Astrocyte (in vitro differentiated cells and primary cell): ENCODE data around the gene SLC8A3. TPM values are rescaled to one million over a fixed set of nuclear protein-coding genes. Genes with fewer than 3 reads are reported as not detected.
"Not testable (repeated sequence)": the region's sequence is repeated elsewhere in the genome, so short reads cannot be mapped to it uniquely, and the experiment has no call there.

Experiments
- DNase-seq: peaks from one replicate; pipeline ENCODE4 v3.0.0-alpha.2; 2010; ENCODE audit warnings: low read depth
- FAIRE-seq: peaks from 2 replicates; lab custom pipeline; 2011; peaks lifted over from hg19 to GRCh38; lab: Jason Lieb, UNC
- H2AFZ ChIP-seq: 2 replicates; pipeline ENCODE4 v1.6.0; 2012; ENCODE audit warnings: low read depth, low read length, inconsistent platforms
- H3K27ac ChIP-seq: 2 replicates; pipeline ENCODE4 v1.5.1; 2011; ENCODE audit warnings: low read depth, low read length, inconsistent platforms
- H3K27me3 ChIP-seq: 2 replicates; pipeline ENCODE4 v1.6.0; 2011; ENCODE audit warnings: low read length, inconsistent platforms; ENCODE audit not compliant: insufficient read depth
- H3K36me3 ChIP-seq: 2 replicates; pipeline ENCODE4 v1.5.1; 2011; ENCODE audit warnings: low read length, inconsistent platforms; ENCODE audit not compliant: insufficient read depth
- H3K4me1 ChIP-seq: 2 replicates; pipeline ENCODE4 v1.5.1; 2011; ENCODE audit warnings: low read length, inconsistent platforms; ENCODE audit not compliant: insufficient read depth
- H3K4me2 ChIP-seq: 2 replicates; pipeline ENCODE4 v1.6.0; 2012; ENCODE audit warnings: low read length, inconsistent platforms
- H3K4me3 ChIP-seq: 2 replicates; pipeline ENCODE4 v1.5.1; 2011; ENCODE audit warnings: low read depth, mild to moderate bottlenecking, low read length, inconsistent platforms; ENCODE audit not compliant: insufficient read depth
- H3K79me2 ChIP-seq: 2 replicates; pipeline ENCODE4 v1.6.0; 2012; ENCODE audit warnings: mild to moderate bottlenecking, low read length, inconsistent platforms; ENCODE audit not compliant: insufficient read depth
- H3K9ac ChIP-seq: 2 replicates; pipeline ENCODE4 v1.6.0; 2012; ENCODE audit warnings: mild to moderate bottlenecking, low read length, inconsistent platforms
- H3K9me3 ChIP-seq: 2 replicates; pipeline ENCODE4 v1.5.1; 2012; ENCODE audit warnings: low read depth, mild to moderate bottlenecking, low read length, inconsistent platforms; ENCODE audit not compliant: insufficient read depth
- H4K20me1 ChIP-seq: 2 replicates; pipeline ENCODE4 v1.6.0; 2012; ENCODE audit warnings: low read length, inconsistent platforms; ENCODE audit not compliant: insufficient read depth
- H3K27ac Mint-ChIP-seq: one replicate; pipeline ENCODE4 v1.8.0; 2021; ENCODE audit warnings: mild to moderate bottlenecking, mixed read lengths; ENCODE audit not compliant: unreplicated experiment
- H3K27me3 Mint-ChIP-seq: one replicate; pipeline ENCODE4 v1.8.0; 2021; ENCODE audit warnings: low read depth, mixed read lengths; ENCODE audit not compliant: unreplicated experiment
- H3K36me3 Mint-ChIP-seq: one replicate; pipeline ENCODE4 v1.8.0; 2021; ENCODE audit warnings: low read depth, mixed read lengths; ENCODE audit not compliant: unreplicated experiment
- H3K4me1 Mint-ChIP-seq: one replicate; pipeline ENCODE4 v1.8.0; 2021; ENCODE audit warnings: low read depth, mixed read lengths; ENCODE audit not compliant: unreplicated experiment
- H3K4me3 Mint-ChIP-seq: one replicate; pipeline ENCODE4 v1.8.0; 2021; ENCODE audit warnings: mild to moderate bottlenecking, moderate library complexity, mixed read lengths; ENCODE audit not compliant: unreplicated experiment
- H3K9me3 Mint-ChIP-seq: one replicate; pipeline ENCODE4 v1.8.0; 2021; ENCODE audit warnings: mild to moderate bottlenecking, mixed read lengths; ENCODE audit not compliant: unreplicated experiment
- EZH2 ChIP-seq: IDR thresholded peaks from 2 replicates; pipeline ENCODE4 v1.6.1; 2012; ENCODE audit warnings: mild to moderate bottlenecking, low read length, inconsistent platforms; ENCODE audit not compliant: insufficient read depth
- total RNA-seq: library from RNA; stranded (reverse); gene quantifications from 2 replicates; pipeline ENCODE4 v1.2.1, GENCODE V29; 2021
- TF ChIP-seq, protein P1 (sequence below): IDR thresholded peaks from 2 replicates; pipeline ENCODE4 v1.5.1; 2011; ENCODE audit warnings: low read depth, mild to moderate bottlenecking, inconsistent platforms, low read length, moderate library complexity; ENCODE audit not compliant: insufficient read depth

Gene SLC8A3
- total RNA-seq, 1 donor from 2014 or later, result 0.45 TPM

- no peak overlapping the region for H3K27ac ChIP-seq
- H3K9ac ChIP-seq, result no peak overlapping the region
- H3K36me3 Mint-ChIP-seq, result no peaks in the 10 kb centered on the region
- H3K4me3 ChIP-seq, result no peak overlapping the region
- no peaks in the 10 kb centered on the region for H3K9me3 ChIP-seq
- FAIRE-seq (no peak), DNase-seq (no peak)
- H4K20me1 ChIP-seq, result no peaks in the 10 kb centered on the region
- peaks cover 2% of the 10 kb centered on the region for H3K9me3 Mint-ChIP-seq
- no peaks in the 10 kb centered on the region for H3K4me1 Mint-ChIP-seq
- no peak for TF ChIP-seq EZH2
- TF ChIP-seq, protein P1, sequence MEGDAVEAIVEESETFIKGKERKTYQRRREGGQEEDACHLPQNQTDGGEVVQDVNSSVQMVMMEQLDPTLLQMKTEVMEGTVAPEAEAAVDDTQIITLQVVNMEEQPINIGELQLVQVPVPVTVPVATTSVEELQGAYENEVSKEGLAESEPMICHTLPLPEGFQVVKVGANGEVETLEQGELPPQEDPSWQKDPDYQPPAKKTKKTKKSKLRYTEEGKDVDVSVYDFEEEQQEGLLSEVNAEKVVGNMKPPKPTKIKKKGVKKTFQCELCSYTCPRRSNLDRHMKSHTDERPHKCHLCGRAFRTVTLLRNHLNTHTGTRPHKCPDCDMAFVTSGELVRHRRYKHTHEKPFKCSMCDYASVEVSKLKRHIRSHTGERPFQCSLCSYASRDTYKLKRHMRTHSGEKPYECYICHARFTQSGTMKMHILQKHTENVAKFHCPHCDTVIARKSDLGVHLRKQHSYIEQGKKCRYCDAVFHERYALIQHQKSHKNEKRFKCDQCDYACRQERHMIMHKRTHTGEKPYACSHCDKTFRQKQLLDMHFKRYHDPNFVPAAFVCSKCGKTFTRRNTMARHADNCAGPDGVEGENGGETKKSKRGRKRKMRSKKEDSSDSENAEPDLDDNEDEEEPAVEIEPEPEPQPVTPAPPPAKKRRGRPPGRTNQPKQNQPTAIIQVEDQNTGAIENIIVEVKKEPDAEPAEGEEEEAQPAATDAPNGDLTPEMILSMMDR, result no peak
- no peaks in the 10 kb centered on the region for H3K4me1 ChIP-seq
- no peak overlapping the region for H3K4me3 Mint-ChIP-seq
- H3K79me2 ChIP-seq, result no peaks in the 10 kb centered on the region
- no peaks in the 10 kb centered on the region for H3K27me3 ChIP-seq
- no peak overlapping the region for H2AFZ ChIP-seq
- H3K4me2 ChIP-seq, result no peak overlapping the region
- H3K27ac Mint-ChIP-seq, result no peak overlapping the region
- H3K36me3 ChIP-seq, result no peaks in the 10 kb centered on the region
- H3K27me3 Mint-ChIP-seq, result peaks cover 8% of the 10 kb centered on the region
Observed at GRCh38 chr14:70234066-70234950, 45.6 kb upstream of the SLC8A3 start.

DNA sequence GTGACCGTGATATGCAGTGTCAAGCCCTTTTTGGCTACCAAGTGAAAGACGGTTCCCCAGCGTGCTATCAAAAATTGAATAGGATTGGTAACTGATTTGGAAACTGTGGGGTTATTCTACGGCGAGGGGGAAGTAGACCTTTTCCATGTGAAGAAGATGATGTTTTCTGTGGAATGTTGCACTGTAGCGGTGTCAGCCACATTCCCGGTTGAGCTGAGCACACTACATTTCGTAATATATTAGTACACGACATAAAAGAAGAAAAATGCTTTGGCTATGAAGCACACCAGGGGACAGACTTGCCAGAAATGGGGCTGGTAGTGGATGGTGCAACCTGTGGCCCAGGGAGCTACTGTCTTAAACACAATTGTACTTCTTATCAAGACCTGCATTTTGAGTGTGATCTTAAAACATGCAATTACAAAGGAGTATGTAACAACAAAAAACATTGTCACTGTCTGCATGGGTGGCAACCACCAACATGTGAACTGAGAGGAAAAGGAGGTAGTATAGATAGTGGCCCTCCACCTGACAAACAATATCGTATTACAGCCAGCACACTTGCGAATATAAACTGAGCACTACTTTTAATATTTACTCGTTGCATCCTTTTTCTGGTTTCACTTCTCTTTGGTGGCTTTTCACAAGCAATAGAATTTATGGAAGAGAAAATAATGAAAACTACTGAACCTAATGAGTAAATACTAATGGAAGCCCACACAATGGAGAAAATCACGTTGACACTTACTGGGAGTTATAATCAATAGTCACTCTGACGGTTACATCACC lies 43.2 kb upstream of the SLC8A3 start:
- not testable (repeated sequence) for H3K79me2 ChIP-seq, H3K4me3 Mint-ChIP-seq, H3K36me3 ChIP-seq, DNase-seq, H3K27ac ChIP-seq, H4K20me1 ChIP-seq, H3K27me3 ChIP-seq, H3K9me3 ChIP-seq, H3K4me3 ChIP-seq, H2AFZ ChIP-seq, H3K27me3 Mint-ChIP-seq, H3K4me1 ChIP-seq, H3K4me2 ChIP-seq, H3K4me1 Mint-ChIP-seq, H3K36me3 Mint-ChIP-seq, FAIRE-seq, H3K9ac ChIP-seq, H3K27ac Mint-ChIP-seq
- peaks cover 12% of the 10 kb centered on the region for H3K9me3 Mint-ChIP-seq

GRCh38 chr14:70229877-70230640 lies 41.3 kb upstream of the SLC8A3 start:
- H3K4me1 Mint-ChIP-seq, H3K9ac ChIP-seq, H3K27me3 ChIP-seq, H3K27ac Mint-ChIP-seq, H3K27ac ChIP-seq, H3K4me1 ChIP-seq, H3K36me3 ChIP-seq, H4K20me1 ChIP-seq, FAIRE-seq, H3K4me3 Mint-ChIP-seq, H3K9me3 ChIP-seq, DNase-seq, H2AFZ ChIP-seq, H3K27me3 Mint-ChIP-seq, H3K79me2 ChIP-seq, H3K4me3 ChIP-seq, H3K4me2 ChIP-seq, H3K36me3 Mint-ChIP-seq: not testable (repeated sequence)
- H3K9me3 Mint-ChIP-seq, result peaks cover 12% of the 10 kb centered on the region
